A549 (cell line): Measurements from ENCODE around the gene TPI1. TPM values are rescaled to one million over a fixed set of nuclear protein-coding genes. Genes with fewer than 3 reads are reported as not detected.
A peak's percentile ranks its signal among the peaks of the same experiment; 100 is the strongest.
"Not testable (repeated sequence)": the region's sequence is repeated elsewhere in the genome, so short reads cannot be mapped to it uniquely, and the experiment has no call there.

ENCODE experiments used
- ATAC-seq, 2 experiments: fragments of 200-7000 bp in 1 of 2; fragments of >200 bp in 1 of 2; cut with Nextera tagmentation in 1 of 2; cut with Tn5 transposase in 1 of 2; 3 replicates each; pipeline versions ENCODE4 v1.8.0 to v1.9.1; 2018 to 2020; ENCODE audit warnings: mild to moderate bottlenecking in 1 of 2, moderate library complexity in 1 of 2
- CTCF ChIA-PET: fragments of 300-600 bp; sonication (Branson Sonifier 250); formaldehyde crosslinking; extraction: SDS; loops from one replicate; lab custom pipeline; 2021; ENCODE audit warnings: antibody characterized with exemption, inconsistent platforms; lab: Yijun Ruan, JAX
- POLR2A ChIA-PET: fragments of 350-600 bp; formaldehyde crosslinking; extraction: SDS; loops from one replicate; lab custom pipeline; 2021; ENCODE audit warnings: antibody characterized with exemption, inconsistent platforms; lab: Yijun Ruan, JAX
- DNase-seq, 2 experiments: peaks; one replicate each; pipeline versions ENCODE4 v3.0.0 to v3.0.0-alpha.2; 2011 to 2016; ENCODE audit warnings: low read depth in 1 of 2, low spot score in 1 of 2
- FAIRE-seq: peaks from 2 replicates; lab custom pipeline; 2011; peaks lifted over from hg19 to GRCh38; lab: Jason Lieb, UNC
- H3K27ac ChIP-seq, 2 experiments: fragments of >200 bp; sonication (Bioruptor Twin); formaldehyde crosslinking; 3 replicates each; pipeline ENCODE4 v1.5.1; 2016 to 2017
- H3K4me1 ChIP-seq: fragments of >200 bp; sonication (Bioruptor Twin); formaldehyde crosslinking; 3 replicates; pipeline ENCODE4 v1.6.1; 2016
- H3K4me2 ChIP-seq: fragments of >200 bp; sonication (Bioruptor Twin); formaldehyde crosslinking; 3 replicates; pipeline ENCODE4 v1.6.1; 2016
- H3K4me3 ChIP-seq: fragments of >200 bp; sonication (Bioruptor Twin); formaldehyde crosslinking; 3 replicates; pipeline ENCODE4 v1.5.1; 2016
- H3K9me3 ChIP-seq: fragments of >200 bp; sonication (Bioruptor Twin); formaldehyde crosslinking; 3 replicates; pipeline ENCODE4 v1.6.1; 2016
- ATOH8 ChIP-seq: fragments of 250-450 bp; sonication (Bioruptor Pico); IDR thresholded peaks from 2 replicates; pipeline ENCODE4 v1.5.0; 2020; ENCODE audit warnings: low read depth, mild to moderate bottlenecking, moderate library complexity
- BCL3 ChIP-seq: fragments of >200 bp; sonication (Bioruptor Twin); formaldehyde crosslinking; IDR thresholded peaks from 3 replicates; pipeline ENCODE4 v1.6.1; 2016
- CBX8 ChIP-seq: fragments of 200-600 bp; sonication (generic); IDR thresholded peaks from 2 replicates; pipeline ENCODE4 v1.6.1; 2016
- EHF ChIP-seq: fragments of 250-450 bp; sonication (Bioruptor Pico); IDR thresholded peaks from 2 replicates; pipeline ENCODE4 v1.5.0; 2020; ENCODE audit warnings: mild to moderate bottlenecking
- EP300 ChIP-seq, 2 experiments: fragments of >200 bp; sonication (Bioruptor Twin); formaldehyde crosslinking; IDR thresholded peaks; 2 replicates in 1 of 2; 3 replicates in 1 of 2; pipeline ENCODE4 v1.6.1; 2016 to 2017
- FOXS1 ChIP-seq: fragments of 250-450 bp; sonication (Bioruptor Pico); IDR thresholded peaks from 2 replicates; pipeline ENCODE4 v1.5.0; 2020; ENCODE audit warnings: mild to moderate bottlenecking, moderate library complexity
- HDAC2 ChIP-seq: fragments of 200-600 bp; sonication (generic); IDR thresholded peaks from 2 replicates; pipeline ENCODE4 v1.6.1; 2016
- HEYL ChIP-seq: fragments of 250-450 bp; sonication (Bioruptor Pico); IDR thresholded peaks from 2 replicates; pipeline ENCODE4 v1.8.0; 2021; ENCODE audit warnings: mild to moderate bottlenecking, moderate library complexity
- HOXB13 ChIP-seq: fragments of 250-450 bp; sonication (Bioruptor Pico); IDR thresholded peaks from 2 replicates; pipeline ENCODE4 v1.5.0; 2020; ENCODE audit warnings: low read depth, mild to moderate bottlenecking, moderate library complexity
- HOXB5 ChIP-seq: fragments of 250-450 bp; sonication (Bioruptor Pico); IDR thresholded peaks from 2 replicates; pipeline ENCODE4 v1.5.0; 2020; ENCODE audit warnings: mild to moderate bottlenecking, moderate library complexity
- JUNB ChIP-seq: fragments of >200 bp; sonication (Bioruptor Twin); formaldehyde crosslinking; IDR thresholded peaks from 2 replicates; pipeline ENCODE4 v1.6.1; 2016
- KDM1A ChIP-seq: fragments of 200-600 bp; sonication (generic); IDR thresholded peaks from 2 replicates; pipeline ENCODE4 v1.6.1; 2016; ENCODE audit warnings: low read depth, mild to moderate bottlenecking
- KDM5A ChIP-seq: fragments of 200-600 bp; sonication (generic); IDR thresholded peaks from 2 replicates; pipeline ENCODE4 v1.6.1; 2016; ENCODE audit warnings: antibody characterized with exemption, mild to moderate bottlenecking
- MAX ChIP-seq: IDR thresholded peaks from 2 replicates; pipeline ENCODE4 v1.6.1; 2012
- MYC ChIP-seq: IDR thresholded peaks from 2 replicates; pipeline ENCODE4 v1.6.1; 2012; ENCODE audit warnings: mild to moderate bottlenecking, inconsistent platforms, low read length, improper control_type of control experiment, borderline replicate concordance
- NFE2L2 ChIP-seq: fragments of 150-350 bp; conservative IDR thresholded peaks from 2 replicates; pipeline ENCODE4 v1.6.1; 2014; ENCODE audit warnings: low read length
- NPAS2 ChIP-seq: fragments of 250-450 bp; sonication (Bioruptor Pico); IDR thresholded peaks from 2 replicates; pipeline ENCODE4 v1.8.0; 2022; ENCODE audit warnings: mild to moderate bottlenecking, moderate library complexity, borderline replicate concordance
- RFX5 ChIP-seq: fragments of 450-650 bp; IDR thresholded peaks from 2 replicates; pipeline ENCODE4 v1.7.1; 2014; ENCODE audit warnings: antibody characterized with exemption, mild to moderate bottlenecking, moderate library complexity
- RNF2 ChIP-seq: fragments of 200-600 bp; sonication (generic); IDR thresholded peaks from 2 replicates; pipeline ENCODE4 v1.6.1; 2016; ENCODE audit warnings: low read depth, mild to moderate bottlenecking, antibody characterized with exemption, moderate library complexity, borderline replicate concordance
- TFCP2L1 ChIP-seq: fragments of 250-450 bp; sonication (Bioruptor Pico); IDR thresholded peaks from 2 replicates; pipeline ENCODE4 v1.5.0; 2021; ENCODE audit warnings: mild to moderate bottlenecking
- USF2 ChIP-seq: fragments of 450-650 bp; IDR thresholded peaks from 2 replicates; pipeline ENCODE4 v1.6.1; 2014; ENCODE audit warnings: antibody characterized with exemption
- ZFP36 ChIP-seq: fragments of 450-650 bp; IDR thresholded peaks from 2 replicates; pipeline ENCODE4 v1.6.1; 2014; ENCODE audit warnings: borderline replicate concordance; ENCODE audit not compliant: partially characterized antibody
- ZNF302 ChIP-seq: fragments of 250-450 bp; sonication (Bioruptor Pico); IDR thresholded peaks from 2 replicates; pipeline ENCODE4 v1.9.0; 2021; ENCODE audit warnings: inconsistent platforms, mild to moderate bottlenecking, moderate library complexity
- ZSCAN20 ChIP-seq: fragments of 250-450 bp; sonication (Bioruptor Pico); IDR thresholded peaks from 2 replicates; pipeline ENCODE4 v1.8.0; 2022; ENCODE audit warnings: mild to moderate bottlenecking, moderate library complexity
- WGBS: methylation state at CpG from one replicate; pipeline ENCODE4 v1.1.6; 2017; ENCODE audit errors: missing lambda C conversion rate; 5-methylcytosine and 5-hydroxymethylcytosine counted together
- polyA plus RNA-seq, 4 experiments: library from polyadenylated mRNA; depleted of rRNA in 3 of 4; stranded (reverse); fragments of >200 nt; fragmentation: RNase III in 1 of 4; extraction: RNeasy Plus Mini Kit Qiagen cat#74134 plus additional on column Dnase treatment in 1 of 4; gene quantifications; 2 replicates in 3 of 4; 3 replicates in 1 of 4; pipeline ENCODE4 v1.2.3, GENCODE V29; 2011 to 2017

The TPI1 gene
- polyA plus RNA-seq, 2 of the 4 experiments (the other 2 are of a cell fraction): 1,293 to 1,913 TPM

GRCh38 chr12:6884539-6884938 lies 17.2 kb downstream of the TPI1 start:
- TF ChIP-seq KDM1A: no peak
- no peak for TF ChIP-seq ZFP36
- TF ChIP-seq NFE2L2: no peak
- no peak for TF ChIP-seq ATOH8 (CRISPR knock-in tag)
- TF ChIP-seq CBX8: no peak
- no peak for TF ChIP-seq KDM5A
- TF ChIP-seq EHF (CRISPR knock-in tag): no peak
- TF ChIP-seq USF2: no peak
- TF ChIP-seq NPAS2: no peak
- TF ChIP-seq RFX5: no peak
- TF ChIP-seq RNF2: no peak
- TF ChIP-seq TFCP2L1: no peak
- no peak for TF ChIP-seq BCL3
- TF ChIP-seq EP300 (IDR thresholded peaks at IDR 0.05): no peak
- TF ChIP-seq HDAC2: no peak
- no peak for TF ChIP-seq MYC
- no peak for TF ChIP-seq JUNB
- no peak overlapping the region for H3K4me3 ChIP-seq
- no peaks in the 10 kb centered on the region for H3K9me3 ChIP-seq
- ATAC-seq (no peak), FAIRE-seq (no peak), DNase-seq (no peak)
- peak overlapping the region; percentile 84 to 91; a peak in 4 of 6 replicates for H3K27ac ChIP-seq
- ChIA-PET CTCF (interaction anchor here (0.6 to 17.9 kb wide), 5 partner anchors 6 to 1049 kb away, joined by 3 to 399 read pairs (median 4); partner anchors contain the start of gene SPSB2), POLR2A (interaction anchor here (0.7 to 1.4 kb wide), 2 partner anchors 11 to 18 kb away, joined by 4 to 6 read pairs; partner anchors contain the start of gene SPSB2)
- 88% methylated on average over 22 of the region's 22 CpGs for WGBS
- peaks cover 60% of the 10 kb centered on the region for H3K4me1 ChIP-seq
- no peak overlapping the region for H3K4me2 ChIP-seq

- H3K27ac ChIP-seq: peak overlapping the region; percentile 91 to 94
- peak overlapping the region; percentile 56 for H3K4me2 ChIP-seq
- ChIA-PET POLR2A (interaction anchor here (0.6 to 0.7 kb wide), 2 partner anchors 14 to 73 kb away, joined by 3 read pairs; no protein-coding TSS in a partner anchor), CTCF (interaction anchor here (0.6 to 9.5 kb wide), 4 partner anchors 11 to 50 kb away, joined by 3 to 399 read pairs (median 70); partner anchors contain the start of genes SPSB2 and TPI1)
- FAIRE-seq, DNase-seq, H3K9me3 ChIP-seq, ATAC-seq, H3K4me3 ChIP-seq: not testable (repeated sequence)
- 23% methylated on average over 14 of the region's 15 CpGs for WGBS
- TF ChIP-seq FOXS1 (CRISPR knock-in tag) (peak; percentile 97; the same call in 1 of the 2 replicates), HOXB5 (CRISPR knock-in tag) (peak; percentile 97), MAX (peak; percentile 51; the same call in 1 of the 2 replicates), HOXB13 (CRISPR knock-in tag) (peak; percentile 94), ZNF302 (CRISPR knock-in tag) (peak; percentile 98), EHF (CRISPR knock-in tag) (peak; percentile 98), HEYL (CRISPR knock-in tag) (peak; percentile 99), ATOH8 (CRISPR knock-in tag) (peak; percentile 79; the same call in 1 of the 2 replicates), ZSCAN20 (CRISPR knock-in tag) (peak; percentile 100), NPAS2 (peak; percentile 87)
- H3K4me1 ChIP-seq: peaks cover 53% of the 10 kb centered on the region
These were observed 19.1 kb downstream of the TPI1 start for GRCh38 chr12:6886206-6886999.
